Measurements from ENCODE around the gene MKI67. TPM values are rescaled to one million over a fixed set of nuclear protein-coding genes. Genes with fewer than 3 reads are reported as not detected.

The MKI67 gene
- total and polyA plus RNA-seq, 9 of the 15 experiments (the other 6 are each of a cell fraction or from before 2014, with no cell fraction given): 11.8 to 86.5 (median 36.0) TPM

GRCh38 chr10:128087146-128087883 lies 38.9 kb downstream of the MKI67 start:
- H3K4me1 ChIP-seq (replicated peaks in 1 of 2; ENCODE audit: control insufficient read depth in 2 of 2, insufficient read depth in 2 of 2, low read length in 2 of 2): no peaks in the 10 kb centered on the region; a peak in 1 of 5 replicates
- H3K9me3 ChIP-seq (replicated peaks; ENCODE audit: control insufficient read depth, insufficient read depth, low read depth, low read length): no peaks in the 10 kb centered on the region
- no peak for DNase-seq (ENCODE audit: extremely low read depth in 1 of 4, low spot score in 3 of 4)
- TF ChIP-seq RBBP5 (IDR thresholded peaks at IDR 0.05; ENCODE audit: borderline replicate concordance, insufficient read depth, low read length, poor library complexity, severe bottlenecking): no peak
- no peak for TF ChIP-seq MEF2D (tag; conservative IDR thresholded peaks at IDR 0.05; ENCODE audit: low read depth)
- TF ChIP-seq CBX8 (IDR thresholded peaks at IDR 0.05; ENCODE audit: borderline replicate concordance, extremely low read depth, low read depth, low read length, poor library complexity, severe bottlenecking): no peak
- no peak for TF ChIP-seq SAFB (IDR thresholded peaks at IDR 0.05; ENCODE audit: borderline replicate concordance, low read depth, low read length)
- TF ChIP-seq SMARCE1 (IDR thresholded peaks at IDR 0.05): no peak
- TF ChIP-seq CBFA2T2 (conservative IDR thresholded peaks at IDR 0.05): no peak
- TF ChIP-seq MCM7 (IDR thresholded peaks at IDR 0.05): no peak
- no peak for TF ChIP-seq NFYB (IDR thresholded peaks at IDR 0.05; ENCODE audit: extremely low read depth, insufficient read length)
- TF ChIP-seq RBM34 (IDR thresholded peaks at IDR 0.05; ENCODE audit: borderline replicate concordance, insufficient read depth, low read length): no peak
- H3K9ac ChIP-seq (ENCODE audit: insufficient read depth in 1 of 2, low read depth in 2 of 2, low read length in 2 of 2): no peak overlapping the region
- H2AFZ ChIP-seq (ENCODE audit: low read depth, low read length): no peak overlapping the region
- ATAC-seq: no peak
- WGBS (ENCODE audit: insufficient coverage, low coverage, missing lambda C conversion rate): 0% methylated on average over 5 of the region's 7 CpGs
- H3K4me2 ChIP-seq (ENCODE audit: insufficient read depth, low read length): no peak overlapping the region
- no TSS peak for BruUV-seq (replicated peaks)
- no peak overlapping the region for H3K27ac ChIP-seq (ENCODE audit: extremely low read depth, low read depth, low read length)
- intact Hi-C loops (cut with micrococcal nuclease) (no loop called here), in situ Hi-C loops (cut with MboI) (no loop called here)
- CTCF ChIA-PET (ENCODE audit: low intra/inter-chr PET ratio): no interaction called here
- H3K79me2 ChIP-seq (ENCODE audit: control insufficient read depth, insufficient read depth, low read length): no peaks in the 10 kb centered on the region
- POLR2A ChIA-PET: no interaction called here
- FAIRE-seq: no peak
- peaks cover 0 to 19% of the 10 kb centered on the region in 2 experiments; a peak in 1 of 5 replicates for H3K27me3 ChIP-seq (ENCODE audit: control insufficient read depth in 2 of 2, insufficient read depth in 2 of 2, low read length in 2 of 2)
- H3K36me3 ChIP-seq (ENCODE audit: control insufficient read depth, insufficient read depth, low read length): no peaks in the 10 kb centered on the region
- no peaks in the 10 kb centered on the region for H4K20me1 ChIP-seq (replicated peaks; ENCODE audit: control insufficient read depth, insufficient read depth, low read length)
- no peak overlapping the region for H3K4me3 ChIP-seq
- no peaks in the 10 kb centered on the region for H3K9me1 ChIP-seq (ENCODE audit: control insufficient read depth, insufficient read depth, low read length)

Measured in K562 (cell line).